GM23338 (cell line): ENCODE data around the gene OR6V1.

Experiments
- CREB1 ChIP-seq: fragments of 250-450 bp; sonication (Bioruptor Pico); IDR thresholded peaks from 2 replicates; pipeline ENCODE4 v1.5.0; 2020; ENCODE audit warnings: low read depth, mild to moderate bottlenecking, moderate library complexity
- EZH2 ChIP-seq: fragments of 200-600 bp; sonication (generic); IDR thresholded peaks from one replicate; pipeline ENCODE4 v1.8.0; 2017; ENCODE audit warnings: antibody characterized with exemption, mild to moderate bottlenecking, low read depth; ENCODE audit not compliant: unreplicated experiment
- EZH2phosphoT487 ChIP-seq: fragments of 200-600 bp; sonication (generic); IDR thresholded peaks from one replicate; pipeline ENCODE4 v1.8.1; 2018; ENCODE audit warnings: antibody characterized with exemption; ENCODE audit not compliant: unreplicated experiment
- JUNB ChIP-seq: IDR thresholded peaks from one replicate; pipeline ENCODE4 v1.6.1; 2016; ENCODE audit warnings: antibody characterized with exemption; ENCODE audit not compliant: unreplicated experiment
- NANOG ChIP-seq: IDR thresholded peaks from 2 replicates; pipeline ENCODE4 v1.6.1; 2016; ENCODE audit warnings: antibody characterized with exemption, borderline replicate concordance
- POLR2AphosphoS5 ChIP-seq: IDR thresholded peaks from 2 replicates; pipeline ENCODE4 v1.6.1; 2016; ENCODE audit warnings: antibody characterized with exemption, low read depth
- ZNF114 ChIP-seq: fragments of 250-450 bp; sonication (Bioruptor Pico); IDR thresholded peaks from 2 replicates; pipeline ENCODE4 v1.5.0; 2020; ENCODE audit warnings: mild to moderate bottlenecking, moderate library complexity
- ZNF331 ChIP-seq: fragments of 250-450 bp; sonication (Bioruptor Pico); IDR thresholded peaks from 2 replicates; pipeline ENCODE4 v1.5.0; 2020; ENCODE audit warnings: low read depth, mild to moderate bottlenecking, moderate library complexity
- TF ChIP-seq, protein P1 (sequence below), 2 experiments: fragments of 200-600 bp in 1 of 2; sonication (generic) in 1 of 2; conservative IDR thresholded peaks; 2 replicates each; pipeline versions ENCODE4 v1.5.1 to v1.6.1; 2016 to 2017; ENCODE audit warnings: antibody characterized with exemption in 2 of 2, low read depth in 2 of 2, mild to moderate bottlenecking in 2 of 2, moderate library complexity in 1 of 2
- TF ChIP-seq, protein P2 (sequence below): fragments of 250-450 bp; sonication (Bioruptor Pico); IDR thresholded peaks from 2 replicates; pipeline ENCODE4 v1.5.0; 2020; ENCODE audit warnings: mild to moderate bottlenecking, moderate library complexity
- TF ChIP-seq, protein P3 (sequence below): IDR thresholded peaks from one replicate; pipeline ENCODE4 v1.6.1; 2018; ENCODE audit warnings: antibody characterized with exemption; ENCODE audit not compliant: unreplicated experiment

DNA sequence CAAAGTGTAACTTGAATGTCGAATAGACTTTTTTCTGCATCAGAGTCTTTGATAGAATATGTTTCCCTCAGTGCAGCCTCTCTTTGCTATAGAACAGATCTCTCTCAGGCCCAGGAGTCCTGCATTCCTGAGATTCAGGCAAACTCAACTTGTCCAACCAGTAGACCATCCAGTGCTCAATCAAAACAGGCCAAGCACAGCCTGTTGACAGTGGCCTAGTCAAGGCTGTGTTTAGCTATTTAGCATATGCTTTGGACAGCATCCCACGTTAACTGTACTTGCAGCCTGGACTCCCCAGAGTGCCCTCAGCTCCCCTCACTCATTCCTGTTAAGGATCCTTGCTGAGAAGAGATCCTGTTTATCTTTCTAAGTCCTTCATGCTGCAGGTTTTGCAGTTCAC is 16.3 kb downstream of the OR6V1 start:
- TF ChIP-seq, protein P1, sequence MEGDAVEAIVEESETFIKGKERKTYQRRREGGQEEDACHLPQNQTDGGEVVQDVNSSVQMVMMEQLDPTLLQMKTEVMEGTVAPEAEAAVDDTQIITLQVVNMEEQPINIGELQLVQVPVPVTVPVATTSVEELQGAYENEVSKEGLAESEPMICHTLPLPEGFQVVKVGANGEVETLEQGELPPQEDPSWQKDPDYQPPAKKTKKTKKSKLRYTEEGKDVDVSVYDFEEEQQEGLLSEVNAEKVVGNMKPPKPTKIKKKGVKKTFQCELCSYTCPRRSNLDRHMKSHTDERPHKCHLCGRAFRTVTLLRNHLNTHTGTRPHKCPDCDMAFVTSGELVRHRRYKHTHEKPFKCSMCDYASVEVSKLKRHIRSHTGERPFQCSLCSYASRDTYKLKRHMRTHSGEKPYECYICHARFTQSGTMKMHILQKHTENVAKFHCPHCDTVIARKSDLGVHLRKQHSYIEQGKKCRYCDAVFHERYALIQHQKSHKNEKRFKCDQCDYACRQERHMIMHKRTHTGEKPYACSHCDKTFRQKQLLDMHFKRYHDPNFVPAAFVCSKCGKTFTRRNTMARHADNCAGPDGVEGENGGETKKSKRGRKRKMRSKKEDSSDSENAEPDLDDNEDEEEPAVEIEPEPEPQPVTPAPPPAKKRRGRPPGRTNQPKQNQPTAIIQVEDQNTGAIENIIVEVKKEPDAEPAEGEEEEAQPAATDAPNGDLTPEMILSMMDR (conservative IDR thresholded peaks at IDR 0.05; ENCODE audit: low read depth in 2 of 2): no peak
- TF ChIP-seq CREB1 (no peak), ZNF114 (CRISPR knock-in tag) (no peak), POLR2AphosphoS5 (no peak), NANOG (no peak), ZNF331 (CRISPR knock-in tag) (no peak), EZH2 (no peak), EZH2phosphoT487 (no peak), JUNB (no peak)
- TF ChIP-seq, protein P2, sequence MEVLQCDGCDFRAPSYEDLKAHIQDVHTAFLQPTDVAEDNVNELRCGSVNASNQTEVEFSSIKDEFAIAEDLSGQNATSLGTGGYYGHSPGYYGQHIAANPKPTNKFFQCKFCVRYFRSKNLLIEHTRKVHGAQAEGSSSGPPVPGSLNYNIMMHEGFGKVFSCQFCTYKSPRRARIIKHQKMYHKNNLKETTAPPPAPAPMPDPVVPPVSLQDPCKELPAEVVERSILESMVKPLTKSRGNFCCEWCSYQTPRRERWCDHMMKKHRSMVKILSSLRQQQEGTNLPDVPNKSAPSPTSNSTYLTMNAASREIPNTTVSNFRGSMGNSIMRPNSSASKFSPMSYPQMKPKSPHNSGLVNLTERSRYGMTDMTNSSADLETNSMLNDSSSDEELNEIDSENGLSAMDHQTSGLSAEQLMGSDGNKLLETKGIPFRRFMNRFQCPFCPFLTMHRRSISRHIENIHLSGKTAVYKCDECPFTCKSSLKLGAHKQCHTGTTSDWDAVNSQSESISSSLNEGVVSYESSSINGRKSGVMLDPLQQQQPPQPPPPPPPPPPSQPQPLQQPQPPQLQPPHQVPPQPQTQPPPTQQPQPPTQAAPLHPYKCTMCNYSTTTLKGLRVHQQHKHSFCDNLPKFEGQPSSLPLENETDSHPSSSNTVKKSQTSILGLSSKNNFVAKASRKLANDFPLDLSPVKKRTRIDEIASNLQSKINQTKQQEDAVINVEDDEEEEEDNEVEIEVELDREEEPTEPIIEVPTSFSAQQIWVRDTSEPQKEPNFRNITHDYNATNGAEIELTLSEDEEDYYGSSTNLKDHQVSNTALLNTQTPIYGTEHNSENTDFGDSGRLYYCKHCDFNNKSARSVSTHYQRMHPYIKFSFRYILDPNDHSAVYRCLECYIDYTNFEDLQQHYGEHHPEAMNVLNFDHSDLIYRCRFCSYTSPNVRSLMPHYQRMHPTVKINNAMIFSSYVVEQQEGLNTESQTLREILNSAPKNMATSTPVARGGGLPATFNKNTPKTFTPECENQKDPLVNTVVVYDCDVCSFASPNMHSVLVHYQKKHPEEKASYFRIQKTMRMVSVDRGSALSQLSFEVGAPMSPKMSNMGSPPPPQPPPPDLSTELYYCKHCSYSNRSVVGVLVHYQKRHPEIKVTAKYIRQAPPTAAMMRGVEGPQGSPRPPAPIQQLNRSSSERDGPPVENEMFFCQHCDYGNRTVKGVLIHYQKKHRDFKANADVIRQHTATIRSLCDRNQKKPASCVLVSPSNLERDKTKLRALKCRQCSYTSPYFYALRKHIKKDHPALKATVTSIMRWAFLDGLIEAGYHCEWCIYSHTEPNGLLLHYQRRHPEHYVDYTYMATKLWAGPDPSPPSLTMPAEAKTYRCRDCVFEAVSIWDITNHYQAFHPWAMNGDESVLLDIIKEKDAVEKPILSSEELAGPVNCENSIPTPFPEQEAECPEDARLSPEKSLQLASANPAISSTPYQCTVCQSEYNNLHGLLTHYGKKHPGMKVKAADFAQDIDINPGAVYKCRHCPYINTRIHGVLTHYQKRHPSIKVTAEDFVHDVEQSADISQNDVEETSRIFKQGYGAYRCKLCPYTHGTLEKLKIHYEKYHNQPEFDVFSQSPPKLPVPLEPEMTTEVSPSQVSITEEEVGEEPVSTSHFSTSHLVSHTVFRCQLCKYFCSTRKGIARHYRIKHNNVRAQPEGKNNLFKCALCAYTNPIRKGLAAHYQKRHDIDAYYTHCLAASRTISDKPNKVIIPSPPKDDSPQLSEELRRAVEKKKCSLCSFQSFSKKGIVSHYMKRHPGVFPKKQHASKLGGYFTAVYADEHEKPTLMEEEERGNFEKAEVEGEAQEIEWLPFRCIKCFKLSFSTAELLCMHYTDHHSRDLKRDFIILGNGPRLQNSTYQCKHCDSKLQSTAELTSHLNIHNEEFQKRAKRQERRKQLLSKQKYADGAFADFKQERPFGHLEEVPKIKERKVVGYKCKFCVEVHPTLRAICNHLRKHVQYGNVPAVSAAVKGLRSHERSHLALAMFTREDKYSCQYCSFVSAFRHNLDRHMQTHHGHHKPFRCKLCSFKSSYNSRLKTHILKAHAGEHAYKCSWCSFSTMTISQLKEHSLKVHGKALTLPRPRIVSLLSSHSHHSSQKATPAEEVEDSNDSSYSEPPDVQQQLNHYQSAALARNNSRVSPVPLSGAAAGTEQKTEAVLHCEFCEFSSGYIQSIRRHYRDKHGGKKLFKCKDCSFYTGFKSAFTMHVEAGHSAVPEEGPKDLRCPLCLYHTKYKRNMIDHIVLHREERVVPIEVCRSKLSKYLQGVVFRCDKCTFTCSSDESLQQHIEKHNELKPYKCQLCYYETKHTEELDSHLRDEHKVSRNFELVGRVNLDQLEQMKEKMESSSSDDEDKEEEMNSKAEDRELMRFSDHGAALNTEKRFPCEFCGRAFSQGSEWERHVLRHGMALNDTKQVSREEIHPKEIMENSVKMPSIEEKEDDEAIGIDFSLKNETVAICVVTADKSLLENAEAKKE (CRISPR knock-in tag): no peak
- TF ChIP-seq, protein P3, sequence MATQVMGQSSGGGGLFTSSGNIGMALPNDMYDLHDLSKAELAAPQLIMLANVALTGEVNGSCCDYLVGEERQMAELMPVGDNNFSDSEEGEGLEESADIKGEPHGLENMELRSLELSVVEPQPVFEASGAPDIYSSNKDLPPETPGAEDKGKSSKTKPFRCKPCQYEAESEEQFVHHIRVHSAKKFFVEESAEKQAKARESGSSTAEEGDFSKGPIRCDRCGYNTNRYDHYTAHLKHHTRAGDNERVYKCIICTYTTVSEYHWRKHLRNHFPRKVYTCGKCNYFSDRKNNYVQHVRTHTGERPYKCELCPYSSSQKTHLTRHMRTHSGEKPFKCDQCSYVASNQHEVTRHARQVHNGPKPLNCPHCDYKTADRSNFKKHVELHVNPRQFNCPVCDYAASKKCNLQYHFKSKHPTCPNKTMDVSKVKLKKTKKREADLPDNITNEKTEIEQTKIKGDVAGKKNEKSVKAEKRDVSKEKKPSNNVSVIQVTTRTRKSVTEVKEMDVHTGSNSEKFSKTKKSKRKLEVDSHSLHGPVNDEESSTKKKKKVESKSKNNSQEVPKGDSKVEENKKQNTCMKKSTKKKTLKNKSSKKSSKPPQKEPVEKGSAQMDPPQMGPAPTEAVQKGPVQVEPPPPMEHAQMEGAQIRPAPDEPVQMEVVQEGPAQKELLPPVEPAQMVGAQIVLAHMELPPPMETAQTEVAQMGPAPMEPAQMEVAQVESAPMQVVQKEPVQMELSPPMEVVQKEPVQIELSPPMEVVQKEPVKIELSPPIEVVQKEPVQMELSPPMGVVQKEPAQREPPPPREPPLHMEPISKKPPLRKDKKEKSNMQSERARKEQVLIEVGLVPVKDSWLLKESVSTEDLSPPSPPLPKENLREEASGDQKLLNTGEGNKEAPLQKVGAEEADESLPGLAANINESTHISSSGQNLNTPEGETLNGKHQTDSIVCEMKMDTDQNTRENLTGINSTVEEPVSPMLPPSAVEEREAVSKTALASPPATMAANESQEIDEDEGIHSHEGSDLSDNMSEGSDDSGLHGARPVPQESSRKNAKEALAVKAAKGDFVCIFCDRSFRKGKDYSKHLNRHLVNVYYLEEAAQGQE: no peak
